ENCODE measurements around the gene CHRM1. TPM values are rescaled to one million over a fixed set of nuclear protein-coding genes. Genes with fewer than 3 reads are reported as not detected.

CHRM1 gene
- total RNA-seq, 2 experiments from 2014 or later, result not detected

- no peaks in the 10 kb centered on the region for H3K36me3 Mint-ChIP-seq (ENCODE audit: low read depth)
Observed at GRCh38 chr11:62897311-62897710, 23.9 kb downstream of the CHRM1 start.

GRCh38 chr11:62896049-62896448 lies 25.1 kb downstream of the CHRM1 start:
- Mint-ChIP-seq H3K27me3 (peaks cover 9% of the 10 kb centered on the region), H3K36me3 (ENCODE audit: low read depth) (no peaks in the 10 kb centered on the region), H3K4me3 (no peak overlapping the region), H3K9me3 (ENCODE audit: low read depth) (no peaks in the 10 kb centered on the region), H3K27ac (no peak overlapping the region), H3K4me1 (peaks cover 7% of the 10 kb centered on the region)
- intact Hi-C loops (cut with DNase I, micrococcal nuclease), result no loop called here
- DNase-seq (no peak), ATAC-seq (no peak)
- ChIA-PET CTCF (no interaction called here), POLR2A (no interaction called here)

More at GRCh38 chr11:62897311-62897710, 23.9 kb downstream of the CHRM1 start:
- ChIA-PET POLR2A (no interaction called here), CTCF (interaction anchor here (0.5 to 1.9 kb wide), 8 partner anchors 9 to 316 kb away, joined by 3 to 12 read pairs (median 3); no protein-coding TSS in a partner anchor)
- Mint-ChIP-seq H3K4me3 (no peak overlapping the region), H3K9me3 (ENCODE audit: low read depth) (no peaks in the 10 kb centered on the region), H3K27me3 (peaks cover 9% of the 10 kb centered on the region), H3K4me1 (peaks cover 10% of the 10 kb centered on the region), H3K27ac (no peak overlapping the region)
- ATAC-seq (no peak), DNase-seq (no peak)
- intact Hi-C loops (cut with DNase I, micrococcal nuclease), result no loop called here

- CTCF ChIA-PET, result interaction anchor here (1.2 to 2.2 kb wide), 2 partner anchors 10 to 11 kb away, joined by 4 to 8 read pairs; no protein-coding TSS in a partner anchor
- intact Hi-C loops (cut with DNase I, micrococcal nuclease), result no loop called here
- Mint-ChIP-seq H3K9me3 (ENCODE audit: low read depth) (no peaks in the 10 kb centered on the region), H3K4me3 (no peak overlapping the region), H3K4me1 (peaks cover 7% of the 10 kb centered on the region), H3K27ac (no peak overlapping the region), H3K27me3 (peaks cover 9% of the 10 kb centered on the region), H3K36me3 (ENCODE audit: low read depth) (no peaks in the 10 kb centered on the region)
- POLR2A ChIA-PET, result interaction anchor here (0.9 kb wide), 1 partner anchor 54 kb away, joined by 3 read pairs; no protein-coding TSS in a partner anchor
- ATAC-seq (no peak), DNase-seq (no peak)
Observed at GRCh38 chr11:62895501-62895900, 25.7 kb downstream of the CHRM1 start.

- Mint-ChIP-seq H3K27me3 (peaks cover under 1% of the 10 kb centered on the region), H3K27ac (no peak overlapping the region), H3K4me3 (no peak overlapping the region), H3K36me3 (ENCODE audit: low read depth) (peaks cover 27% of the 10 kb centered on the region), H3K9me3 (ENCODE audit: low read depth) (no peaks in the 10 kb centered on the region), H3K4me1 (peaks cover 9% of the 10 kb centered on the region)
- ChIA-PET CTCF (interaction anchor here (1.3 kb wide), 1 partner anchor 8 kb away, joined by 4 read pairs; no protein-coding TSS in a partner anchor), POLR2A (interaction anchor here (0.6 to 1.0 kb wide), 3 partner anchors 11 to 96 kb away, joined by 3 to 11 read pairs (median 3); partner anchors contain the start of gene SLC3A2)
- intact Hi-C loops (cut with DNase I, micrococcal nuclease), result no loop called here
- DNase-seq, result no peak
- ATAC-seq, result peak; percentile 54
Observed at GRCh38 chr11:62892077-62892922, 28.9 kb downstream of the CHRM1 start.

- peak overlapping the region; percentile 29 for H3K27ac Mint-ChIP-seq
- POLR2A ChIA-PET, result interaction anchor here (0.6 to 1.6 kb wide), 7 partner anchors 8 to 942 kb away, joined by 3 to 13 read pairs (median 4); partner anchors contain the start of genes SLC3A2 and TUT1
- no peak overlapping the region for H3K4me3 Mint-ChIP-seq
- intact Hi-C loops (cut with DNase I, micrococcal nuclease), result loop anchor here in 1 of 2 experiments (10.0 kb wide), 3 partner anchors 465 to 1415 kb away; partner anchors contain the start of genes CATSPERZ, ESRRA and STIP1
- H3K27me3 Mint-ChIP-seq, result no peaks in the 10 kb centered on the region
- CTCF ChIA-PET, result interaction anchor here (0.7 to 1.6 kb wide), 5 partner anchors 8 to 224 kb away, joined by 3 to 8 read pairs (median 3); no protein-coding TSS in a partner anchor
- no peaks in the 10 kb centered on the region for H3K9me3 Mint-ChIP-seq (ENCODE audit: low read depth)
- peaks cover 49% of the 10 kb centered on the region for H3K36me3 Mint-ChIP-seq (ENCODE audit: low read depth)
- H3K4me1 Mint-ChIP-seq, result peaks cover 25% of the 10 kb centered on the region
- DNase-seq (no peak), ATAC-seq (peak; percentile 11)
Observed at GRCh38 chr11:62889484-62890437, 31.4 kb downstream of the CHRM1 start.

- ATAC-seq, result peak; percentile 14
- H3K27me3 Mint-ChIP-seq, result no peaks in the 10 kb centered on the region
- intact Hi-C loops (cut with DNase I, micrococcal nuclease), result loop anchor here in 1 of 2 experiments (10.0 kb wide), 3 partner anchors 464 to 1416 kb away; partner anchors contain the start of genes CATSPERZ, ESRRA and STIP1
- ChIA-PET CTCF (interaction anchor here (1.6 kb wide), 1 partner anchor 17 kb away, joined by 8 read pairs; no protein-coding TSS in a partner anchor), POLR2A (interaction anchor here (0.6 to 1.6 kb wide), 5 partner anchors 8 to 943 kb away, joined by 3 to 13 read pairs (median 5); partner anchors contain the start of genes SLC3A2 and TUT1)
- no peak for DNase-seq
- H3K4me3 Mint-ChIP-seq, result no peak overlapping the region
- no peaks in the 10 kb centered on the region for H3K9me3 Mint-ChIP-seq (ENCODE audit: low read depth)
- H3K36me3 Mint-ChIP-seq (ENCODE audit: low read depth), result peaks cover 54% of the 10 kb centered on the region
- H3K27ac Mint-ChIP-seq, result peak overlapping the region; percentile 20
- peaks cover 30% of the 10 kb centered on the region for H3K4me1 Mint-ChIP-seq
Observed at GRCh38 chr11:62889126-62889483, 32.1 kb downstream of the CHRM1 start.

GRCh38 chr11:62888406-62888805 lies 32.8 kb downstream of the CHRM1 start:
- ChIA-PET CTCF (interaction anchor here (1.3 kb wide), 1 partner anchor 17 kb away, joined by 4 read pairs; no protein-coding TSS in a partner anchor), POLR2A (no interaction called here)
- no peaks in the 10 kb centered on the region for H3K9me3 Mint-ChIP-seq (ENCODE audit: low read depth)
- DNase-seq (no peak), ATAC-seq (no peak)
- H3K27ac Mint-ChIP-seq, result peak overlapping the region; percentile 5
- H3K36me3 Mint-ChIP-seq (ENCODE audit: low read depth), result peaks cover 61% of the 10 kb centered on the region
- H3K27me3 Mint-ChIP-seq, result no peaks in the 10 kb centered on the region
- peaks cover 37% of the 10 kb centered on the region for H3K4me1 Mint-ChIP-seq
- H3K4me3 Mint-ChIP-seq, result no peak overlapping the region
- intact Hi-C loops (cut with DNase I, micrococcal nuclease), result loop anchor here in 1 of 2 experiments (10.0 kb wide), 3 partner anchors 464 to 1416 kb away; partner anchors contain the start of genes CATSPERZ, ESRRA and STIP1

- ChIA-PET POLR2A (interaction anchor here (0.8 to 4.7 kb wide), 5 partner anchors 9 to 45 kb away, joined by 3 to 71 read pairs (median 4); partner anchors contain the start of gene WDR74), CTCF (interaction anchor here (1.0 to 2.2 kb wide), 5 partner anchors 19 to 545 kb away, joined by 3 to 14 read pairs (median 3); no protein-coding TSS in a partner anchor)
- intact Hi-C loops (cut with DNase I, micrococcal nuclease), result loop anchor here in 1 of 2 experiments (10.0 kb wide), 3 partner anchors 460 to 1420 kb away; partner anchors contain the start of genes CATSPERZ, ESRRA and STIP1
- peaks cover 45% of the 10 kb centered on the region for H3K4me1 Mint-ChIP-seq
- ATAC-seq (no peak), DNase-seq (no peak)
- peak overlapping the region; percentile 99 for H3K4me3 Mint-ChIP-seq
- no peaks in the 10 kb centered on the region for H3K9me3 Mint-ChIP-seq (ENCODE audit: low read depth)
- H3K36me3 Mint-ChIP-seq (ENCODE audit: low read depth), result peaks cover 90% of the 10 kb centered on the region
- H3K27me3 Mint-ChIP-seq, result no peaks in the 10 kb centered on the region
- peak overlapping the region; percentile 58 for H3K27ac Mint-ChIP-seq
Observed at GRCh38 chr11:62885137-62885750, 35.9 kb downstream of the CHRM1 start.

GRCh38 chr11:62883673-62884072 lies 37.5 kb downstream of the CHRM1 start:
- ChIA-PET CTCF (interaction anchor here (0.7 to 1.8 kb wide), 7 partner anchors 10 to 134 kb away, joined by 3 to 5 read pairs (median 4); no protein-coding TSS in a partner anchor), POLR2A (interaction anchor here (0.7 to 6.1 kb wide), 4 partner anchors 16 to 292 kb away, joined by 3 to 71 read pairs (median 34); partner anchors contain the start of genes TUT1 and WDR74)
- H3K27me3 Mint-ChIP-seq, result no peaks in the 10 kb centered on the region
- intact Hi-C loops (cut with DNase I, micrococcal nuclease), result loop anchor here in 1 of 2 experiments (10.0 kb wide), 3 partner anchors 459 to 1421 kb away; partner anchors contain the start of genes CATSPERZ, ESRRA and STIP1
- peaks cover 89% of the 10 kb centered on the region for H3K36me3 Mint-ChIP-seq (ENCODE audit: low read depth)
- no peak for ATAC-seq
- peak overlapping the region; percentile 99 for H3K4me3 Mint-ChIP-seq
- H3K4me1 Mint-ChIP-seq, result peaks cover 52% of the 10 kb centered on the region
- no peak for DNase-seq
- H3K9me3 Mint-ChIP-seq (ENCODE audit: low read depth), result no peaks in the 10 kb centered on the region
- peak overlapping the region; percentile 100 for H3K27ac Mint-ChIP-seq

Data from activated CD4-positive, alpha-beta T cell treated with anti-CD3 and anti-CD28 coated beads for 36 hours (primary cell).